Activated T-cell treated with anti-CD3 and anti-CD28 coated beads, Interleukin-2, amount 50 U/mL, for 24 hours (primary cell): ENCODE results near the gene ELOVL5.
"Not testable (repeated sequence)": the region's sequence is repeated elsewhere in the genome, so short reads cannot be mapped to it uniquely, and the experiment has no call there.

ENCODE experiments used
- DNase-seq: peaks from one replicate; pipeline ENCODE4 v3.0.0-alpha.2; 2020
- H3K27ac Mint-ChIP-seq: 2 replicates; pipeline ENCODE4 v1.8.0; 2020; ENCODE audit warnings: mild to moderate bottlenecking, mixed read lengths
- H3K27me3 Mint-ChIP-seq: 2 replicates; pipeline ENCODE4 v1.8.0; 2020; ENCODE audit warnings: mixed read lengths
- H3K36me3 Mint-ChIP-seq: 2 replicates; pipeline ENCODE4 v1.8.0; 2020; ENCODE audit warnings: low read depth, mixed read lengths
- H3K4me1 Mint-ChIP-seq: 2 replicates; pipeline ENCODE4 v1.8.0; 2020; ENCODE audit warnings: low read depth, mixed read lengths
- H3K4me3 Mint-ChIP-seq: 2 replicates; pipeline ENCODE4 v1.8.0; 2020; ENCODE audit warnings: mild to moderate bottlenecking, moderate library complexity, mixed read lengths
- H3K9me3 Mint-ChIP-seq: 2 replicates; pipeline ENCODE4 v1.8.0; 2020; ENCODE audit warnings: mixed read lengths

ELOVL5 gene

GRCh38 chr6:53327017-53327395 lies 21.7 kb downstream of the ELOVL5 start:
- no peak for DNase-seq
- peaks cover 52% of the 10 kb centered on the region for H3K36me3 Mint-ChIP-seq
- no peak overlapping the region for H3K4me3 Mint-ChIP-seq
- H3K27ac Mint-ChIP-seq, result peak overlapping the region; percentile 38
- peaks cover 3% of the 10 kb centered on the region for H3K9me3 Mint-ChIP-seq
- peaks cover 72% of the 10 kb centered on the region for H3K4me1 Mint-ChIP-seq
- H3K27me3 Mint-ChIP-seq, result no peaks in the 10 kb centered on the region

- peaks cover 71% of the 10 kb centered on the region for H3K4me1 Mint-ChIP-seq
- H3K9me3 Mint-ChIP-seq, result no peaks in the 10 kb centered on the region
- no peaks in the 10 kb centered on the region for H3K27me3 Mint-ChIP-seq
- H3K36me3 Mint-ChIP-seq, result peaks cover 48% of the 10 kb centered on the region
- H3K27ac Mint-ChIP-seq, result peak overlapping the region; percentile 38
- no peak overlapping the region for H3K4me3 Mint-ChIP-seq
- no peak for DNase-seq
Observed at GRCh38 chr6:53326372-53327016, 22.3 kb downstream of the ELOVL5 start.

GRCh38 chr6:53325785-53326184 lies 23.0 kb downstream of the ELOVL5 start:
- H3K27ac Mint-ChIP-seq, result peak overlapping the region; percentile 38
- H3K27me3 Mint-ChIP-seq, result no peaks in the 10 kb centered on the region

GRCh38 chr6:53322188-53323029 lies 26.3 kb downstream of the ELOVL5 start:
- no peak for DNase-seq
- peaks cover 45% of the 10 kb centered on the region for H3K36me3 Mint-ChIP-seq
- H3K27ac Mint-ChIP-seq, result peak overlapping the region; percentile 87
- no peaks in the 10 kb centered on the region for H3K9me3 Mint-ChIP-seq
- H3K4me1 Mint-ChIP-seq, result peaks cover 65% of the 10 kb centered on the region
- no peak overlapping the region for H3K4me3 Mint-ChIP-seq
- no peaks in the 10 kb centered on the region for H3K27me3 Mint-ChIP-seq

More at GRCh38 chr6:53325785-53326184, 23.0 kb downstream of the ELOVL5 start:
- no peak overlapping the region for H3K4me3 Mint-ChIP-seq
- DNase-seq, result no peak
- peaks cover 46% of the 10 kb centered on the region for H3K36me3 Mint-ChIP-seq
- peaks cover 67% of the 10 kb centered on the region for H3K4me1 Mint-ChIP-seq
- no peaks in the 10 kb centered on the region for H3K9me3 Mint-ChIP-seq

GRCh38 chr6:53321701-53322100 lies 27.0 kb downstream of the ELOVL5 start:
- DNase-seq, result no peak
- H3K4me3 Mint-ChIP-seq, result no peak overlapping the region
- H3K27me3 Mint-ChIP-seq, result no peaks in the 10 kb centered on the region
- H3K9me3 Mint-ChIP-seq, result no peaks in the 10 kb centered on the region
- H3K4me1 Mint-ChIP-seq, result peaks cover 65% of the 10 kb centered on the region
- H3K27ac Mint-ChIP-seq, result no peak overlapping the region
- peaks cover 41% of the 10 kb centered on the region for H3K36me3 Mint-ChIP-seq

GRCh38 chr6:53320964-53321363 lies 27.8 kb downstream of the ELOVL5 start:
- no peaks in the 10 kb centered on the region for H3K9me3 Mint-ChIP-seq
- peaks cover 38% of the 10 kb centered on the region for H3K36me3 Mint-ChIP-seq
- no peak for DNase-seq
- peaks cover 64% of the 10 kb centered on the region for H3K4me1 Mint-ChIP-seq
- H3K27me3 Mint-ChIP-seq, result no peaks in the 10 kb centered on the region
- H3K4me3 Mint-ChIP-seq, result no peak overlapping the region
- no peak overlapping the region for H3K27ac Mint-ChIP-seq

- H3K9me3 Mint-ChIP-seq, result no peaks in the 10 kb centered on the region
- peaks cover 71% of the 10 kb centered on the region for H3K4me1 Mint-ChIP-seq
- H3K27ac Mint-ChIP-seq, result no peak overlapping the region
- H3K4me3 Mint-ChIP-seq, result no peak overlapping the region
- DNase-seq, result no peak
- no peaks in the 10 kb centered on the region for H3K27me3 Mint-ChIP-seq
- peaks cover 38% of the 10 kb centered on the region for H3K36me3 Mint-ChIP-seq
Observed at GRCh38 chr6:53318429-53318828, 30.3 kb downstream of the ELOVL5 start.

GRCh38 chr6:53317861-53318260 lies 30.9 kb downstream of the ELOVL5 start:
- H3K27ac Mint-ChIP-seq, result no peak overlapping the region
- peaks cover 71% of the 10 kb centered on the region for H3K4me1 Mint-ChIP-seq
- no peak overlapping the region for H3K4me3 Mint-ChIP-seq

GRCh38 chr6:53317299-53317698 lies 31.5 kb downstream of the ELOVL5 start:
- H3K9me3 Mint-ChIP-seq, H3K27ac Mint-ChIP-seq, H3K27me3 Mint-ChIP-seq, DNase-seq, H3K4me3 Mint-ChIP-seq: not testable (repeated sequence)
- Mint-ChIP-seq H3K4me1 (peaks cover 71% of the 10 kb centered on the region), H3K36me3 (peaks cover 33% of the 10 kb centered on the region)

More at GRCh38 chr6:53317861-53318260, 30.9 kb downstream of the ELOVL5 start:
- no peaks in the 10 kb centered on the region for H3K9me3 Mint-ChIP-seq
- DNase-seq, result no peak
- peaks cover 36% of the 10 kb centered on the region for H3K36me3 Mint-ChIP-seq
- H3K27me3 Mint-ChIP-seq, result no peaks in the 10 kb centered on the region

- H3K4me3 Mint-ChIP-seq, result no peak overlapping the region
- peaks cover 35% of the 10 kb centered on the region for H3K36me3 Mint-ChIP-seq
- no peaks in the 10 kb centered on the region for H3K27me3 Mint-ChIP-seq
- H3K4me1 Mint-ChIP-seq, result peaks cover 74% of the 10 kb centered on the region
- no peak for DNase-seq
- H3K9me3 Mint-ChIP-seq, result no peaks in the 10 kb centered on the region
- peak overlapping the region; percentile 87 for H3K27ac Mint-ChIP-seq
Observed at GRCh38 chr6:53316142-53316541, 32.6 kb downstream of the ELOVL5 start.

- no peak for DNase-seq
- Mint-ChIP-seq H3K27me3 (no peaks in the 10 kb centered on the region), H3K4me3 (no peak overlapping the region), H3K4me1 (peaks cover 77% of the 10 kb centered on the region), H3K27ac (peak overlapping the region; percentile 87), H3K9me3 (no peaks in the 10 kb centered on the region), H3K36me3 (peaks cover 35% of the 10 kb centered on the region)
Observed at GRCh38 chr6:53315086-53315724, 33.5 kb downstream of the ELOVL5 start.

GRCh38 chr6:53313784-53314400 lies 34.9 kb downstream of the ELOVL5 start:
- no peak overlapping the region for H3K4me3 Mint-ChIP-seq
- H3K36me3 Mint-ChIP-seq, result peaks cover 34% of the 10 kb centered on the region
- DNase-seq, result no peak
- H3K27me3 Mint-ChIP-seq, result no peaks in the 10 kb centered on the region
- peak overlapping the region; percentile 2 for H3K27ac Mint-ChIP-seq
- H3K9me3 Mint-ChIP-seq, result no peaks in the 10 kb centered on the region
- peaks cover 84% of the 10 kb centered on the region for H3K4me1 Mint-ChIP-seq

GRCh38 chr6:53312355-53312754 lies 36.4 kb downstream of the ELOVL5 start:
- peaks cover 95% of the 10 kb centered on the region for H3K4me1 Mint-ChIP-seq
- peak overlapping the region; percentile 80 for H3K27ac Mint-ChIP-seq
- H3K9me3 Mint-ChIP-seq, result no peaks in the 10 kb centered on the region
- H3K36me3 Mint-ChIP-seq, result peaks cover 33% of the 10 kb centered on the region
- no peak for DNase-seq
- no peaks in the 10 kb centered on the region for H3K27me3 Mint-ChIP-seq
- peak overlapping the region; percentile 2 for H3K4me3 Mint-ChIP-seq

GRCh38 chr6:53311586-53311935 lies 37.2 kb downstream of the ELOVL5 start:
- no peaks in the 10 kb centered on the region for H3K9me3 Mint-ChIP-seq
- DNase-seq, result no peak
- H3K27ac Mint-ChIP-seq, result peak overlapping the region; percentile 73
- H3K4me1 Mint-ChIP-seq, result peaks cover 96% of the 10 kb centered on the region
- peak overlapping the region; percentile 6 for H3K4me3 Mint-ChIP-seq
- peaks cover 36% of the 10 kb centered on the region for H3K36me3 Mint-ChIP-seq
- H3K27me3 Mint-ChIP-seq, result no peaks in the 10 kb centered on the region
